K562 treated with DMSO at 1 percent for 24 hours (cell line): ENCODE data around the gene NAGK. TPM values are rescaled to one million over a fixed set of nuclear protein-coding genes. Genes with fewer than 3 reads are reported as not detected.

Source experiments
- total RNA-seq: library from RNA; unstranded; fragments of 300-600 nt; gene quantifications from 2 replicates; pipeline ENCODE4 v1.2.3, GENCODE V29; 2022; ENCODE audit warnings: low read depth; ENCODE audit not compliant: insufficient read depth

NAGK gene
- total RNA-seq, result 71.7 and 75.1 TPM in 2 replicates

DNA sequence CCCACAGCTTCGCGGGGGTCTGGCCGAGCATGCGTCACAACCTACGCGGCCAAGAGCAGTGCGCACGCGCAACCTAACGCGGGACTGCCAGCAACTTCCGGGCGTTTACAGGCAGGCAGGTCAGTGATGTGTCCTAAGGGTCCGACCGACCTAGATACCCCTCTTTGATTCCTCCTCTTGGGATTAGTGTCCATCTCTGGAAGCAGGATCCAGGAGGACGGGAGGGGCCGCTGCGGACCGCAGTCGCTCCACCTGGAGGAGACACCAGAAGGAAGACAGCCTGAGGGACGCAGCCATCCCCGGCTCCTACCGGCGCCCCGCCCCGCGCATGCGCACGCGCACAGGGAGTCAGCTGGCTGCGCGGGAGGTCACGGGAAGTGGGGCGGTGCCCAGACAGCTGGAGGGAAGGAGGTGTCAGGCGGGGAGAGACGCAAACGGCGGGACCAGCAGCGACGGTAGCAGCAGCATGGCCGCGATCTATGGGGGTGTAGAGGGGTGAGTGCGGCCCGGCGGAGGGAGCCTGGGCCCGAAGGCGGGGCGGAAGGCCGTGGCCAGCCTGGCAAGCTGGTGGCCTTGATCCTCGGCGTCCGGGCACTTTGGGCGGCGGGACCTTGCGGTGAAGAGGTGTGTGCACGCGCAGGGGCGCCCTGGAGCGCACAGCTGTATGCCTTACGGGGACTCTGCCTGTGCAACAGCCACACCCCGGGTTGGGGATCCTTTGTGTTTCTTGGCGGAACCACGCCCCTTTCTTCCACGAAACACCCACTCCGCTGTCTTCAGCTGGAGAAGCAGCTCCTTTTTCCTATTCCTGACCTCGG is at the start of gene NAGK:
Gene NAGK, plus strand, starts transcription at position 431 of the 818 bp plus-strand sequence. Its CDS starts 36 bp downstream, at position 467.

Other genes starting within 250 kb of the NAGK start
- not detected in 2 replicates for gene CLEC4F, start 248.0 kb upstream of the NAGK start, total RNA-seq
- not detected in 2 replicates for gene CD207, start 232.8 kb upstream of the NAGK start, total RNA-seq
- gene VAX2, start 168.1 kb upstream of the NAGK start, total RNA-seq, result not detected in 2 replicates
- not detected in 2 replicates for gene ATP6V1B1, start 132.7 kb upstream of the NAGK start, total RNA-seq
- gene ANKRD53, start 90.0 kb upstream of the NAGK start, total RNA-seq, result not detected in 2 replicates
- gene TEX261, start 73.8 kb upstream of the NAGK start, total RNA-seq, result 60.0 and 62.0 TPM in 2 replicates
- gene MCEE, start 61.6 kb downstream of the NAGK start, total RNA-seq, result 12.5 and 14.4 TPM in 2 replicates
- gene MPHOSPH10, start 62.0 kb downstream of the NAGK start, total RNA-seq, result 15.1 and 16.4 TPM in 2 replicates
- gene PAIP2B, start 158.5 kb downstream of the NAGK start, total RNA-seq, result 0.72 and 1.00 TPM in 2 replicates